GM19238 (cell line): ENCODE data around the gene CNTD1.
"Not testable (repeated sequence)": the region's sequence is repeated elsewhere in the genome, so short reads cannot be mapped to it uniquely, and the experiment has no call there.

ENCODE experiments used
- DNase-seq: peaks from one replicate; pipeline ENCODE4 v3.0.0; 2011; ENCODE audit warnings: low spot score; ENCODE audit not compliant: insufficient read length

The CNTD1 gene

GRCh38 chr17:42844761-42845555 is 46.3 kb downstream of the CNTD1 start:
- DNase-seq, result no peak

- no peak for DNase-seq
Measured at GRCh38 chr17:42845556-42845917, 46.9 kb downstream of the CNTD1 start.

DNA sequence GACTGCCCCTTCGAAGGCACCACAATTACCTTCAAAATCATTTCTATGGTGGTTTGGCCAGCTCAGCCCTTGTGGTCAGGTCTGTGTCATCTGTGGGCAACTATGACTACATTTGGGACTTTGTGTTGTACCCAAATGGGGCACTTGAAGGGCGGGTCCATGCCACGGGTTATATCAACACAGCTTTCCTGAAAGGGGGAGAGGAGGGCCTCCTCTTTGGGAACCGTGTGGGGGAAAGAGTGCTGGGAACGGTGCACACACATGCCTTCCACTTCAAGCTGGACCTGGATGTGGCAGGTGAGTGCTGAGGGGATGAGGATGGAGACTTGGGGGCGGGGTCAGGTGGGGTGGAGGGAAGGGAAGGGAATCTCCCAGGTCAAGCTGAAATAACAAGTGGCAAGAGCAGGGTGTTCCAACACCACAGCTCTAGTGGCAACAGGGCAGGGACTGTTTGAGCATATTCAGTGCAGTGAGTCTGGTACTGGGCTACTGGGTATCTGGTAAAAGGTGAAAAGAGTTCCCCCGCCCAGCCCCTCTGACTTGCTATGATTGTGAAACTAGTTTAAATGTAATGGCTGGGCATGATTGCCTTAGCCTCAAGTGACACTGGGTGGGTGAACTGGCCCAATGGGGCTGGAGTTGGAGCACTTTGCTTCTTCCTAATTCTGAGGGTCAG is 47.4 kb downstream of the CNTD1 start:
- no peak for DNase-seq

- no peak for DNase-seq
Measured at GRCh38 chr17:42846594-42847280, 48.1 kb downstream of the CNTD1 start.

GRCh38 chr17:42848093-42848492 is 49.4 kb downstream of the CNTD1 start:
- DNase-seq, result no peak

GRCh38 chr17:42849031-42849430 is 50.4 kb downstream of the CNTD1 start:
- no peak for DNase-seq

- no peak for DNase-seq
Measured at GRCh38 chr17:42849451-42850181, 51.0 kb downstream of the CNTD1 start.

DNA sequence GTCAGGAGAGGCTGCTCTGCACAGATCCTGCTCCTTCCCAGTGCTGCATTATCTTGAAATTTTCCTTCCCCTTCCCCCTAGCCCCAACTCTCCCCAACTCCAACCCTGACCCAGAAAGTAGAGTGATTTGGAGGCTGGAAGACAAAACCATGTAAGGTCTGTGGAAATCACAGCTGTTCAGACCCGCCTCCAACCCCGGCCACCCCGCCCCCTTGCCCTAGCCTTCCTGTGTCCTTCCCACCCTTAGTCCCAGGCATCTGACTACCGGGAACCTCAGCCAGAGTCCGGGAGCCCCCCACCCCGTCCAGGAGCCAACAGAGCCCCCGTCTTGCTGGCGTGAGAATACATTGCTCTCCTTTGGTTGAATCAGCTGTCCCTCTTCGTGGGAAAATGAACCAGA is 52.3 kb downstream of the CNTD1 start, which contains the start of gene AOC3:
Gene AOC3, plus strand, starts transcription at position 246 of the 400 bp plus-strand sequence. Its CDS starts 145 bp downstream, at position 391.
- no peak for DNase-seq

GRCh38 chr17:42851371-42852240 is 52.9 kb downstream of the CNTD1 start:
- DNase-seq, result not testable (repeated sequence)

DNA sequence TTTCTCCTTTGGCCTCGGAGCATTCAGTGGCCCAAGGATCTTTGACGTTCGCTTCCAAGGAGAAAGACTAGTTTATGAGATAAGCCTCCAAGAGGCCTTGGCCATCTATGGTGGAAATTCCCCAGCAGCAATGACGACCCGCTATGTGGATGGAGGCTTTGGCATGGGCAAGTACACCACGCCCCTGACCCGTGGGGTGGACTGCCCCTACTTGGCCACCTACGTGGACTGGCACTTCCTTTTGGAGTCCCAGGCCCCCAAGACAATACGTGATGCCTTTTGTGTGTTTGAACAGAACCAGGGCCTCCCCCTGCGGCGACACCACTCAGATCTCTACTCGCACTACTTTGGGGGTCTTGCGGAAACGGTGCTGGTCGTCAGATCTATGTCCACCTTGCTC is 53.7 kb downstream of the CNTD1 start:
- no peak for DNase-seq

GRCh38 chr17:42853004-42853403 is 54.3 kb downstream of the CNTD1 start:
- no peak for DNase-seq

DNA sequence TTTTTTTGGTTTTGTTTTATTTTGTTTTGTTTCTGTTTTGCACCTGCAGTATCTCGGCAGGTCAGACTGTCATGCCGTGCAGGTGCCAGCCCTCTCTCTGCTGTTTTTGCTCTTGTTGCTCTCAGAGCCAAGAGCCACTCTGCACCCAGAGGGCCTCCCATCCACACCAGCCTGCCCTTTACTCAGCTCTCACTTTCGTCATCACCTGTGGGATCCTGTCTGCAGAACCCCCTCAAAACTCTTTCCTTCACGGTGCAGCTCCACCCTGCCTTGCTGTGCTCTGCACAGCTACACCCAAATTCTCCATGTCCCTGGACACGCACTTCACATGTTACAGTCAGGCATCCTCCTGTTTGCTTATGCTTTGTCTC is 54.9 kb downstream of the CNTD1 start:
- DNase-seq, result no peak

- no peak for DNase-seq
Measured at GRCh38 chr17:42853968-42854790, 55.5 kb downstream of the CNTD1 start.

- no peak for DNase-seq
Measured at GRCh38 chr17:42855048-42855596, 56.5 kb downstream of the CNTD1 start.

DNA sequence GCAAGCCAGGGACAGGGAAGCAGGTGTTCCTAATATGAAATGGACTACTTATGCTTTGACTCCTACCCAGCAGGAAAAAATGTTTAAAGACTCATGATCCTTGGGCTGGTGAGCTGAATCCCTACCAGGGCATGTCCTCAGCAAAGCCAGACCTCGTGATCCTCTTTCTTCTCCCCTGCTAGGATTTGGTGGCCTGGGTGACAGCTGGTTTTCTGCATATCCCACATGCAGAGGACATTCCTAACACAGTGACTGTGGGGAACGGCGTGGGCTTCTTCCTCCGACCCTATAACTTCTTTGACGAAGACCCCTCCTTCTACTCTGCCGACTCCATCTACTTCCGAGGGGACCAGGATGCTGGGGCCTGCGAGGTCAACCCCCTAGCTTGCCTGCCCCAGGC is 57.4 kb downstream of the CNTD1 start:
- not testable (repeated sequence) for DNase-seq

- DNase-seq, result not testable (repeated sequence)
Measured at GRCh38 chr17:42856516-42856915, 57.9 kb downstream of the CNTD1 start.

- no peak for DNase-seq
Measured at GRCh38 chr17:42857389-42857788, 58.7 kb downstream of the CNTD1 start.
